HCT116 (cell line): ENCODE measurements around the gene SLC24A3. TPM values are rescaled to one million over a fixed set of nuclear protein-coding genes. Genes with fewer than 3 reads are reported as not detected.

Experiments
- ATAC-seq: fragments of 200-7000 bp; cut with Tn5 transposase; 2 replicates; pipeline ENCODE4 v1.9.1; 2020; ENCODE audit warnings: mild to moderate bottlenecking, moderate library complexity
- BruUV-seq: library from RNA; stranded (reverse); fragments of 400-500 nt; replicated peaks from 2 replicates; lab custom pipeline; 2021; lab: Mats Ljungman, UMichigan
- CTCF ChIA-PET: fragments of 300-600 bp; sonication (Branson Sonifier 250); formaldehyde crosslinking; loops from one replicate; lab custom pipeline; 2021; ENCODE audit warnings: antibody characterized with exemption; lab: Charles Lee
- POLR2A ChIA-PET: fragments of 300-600, 350-600 bp; sonication (Branson Sonifier 250); formaldehyde crosslinking; loops from one replicate; lab custom pipeline; 2021; ENCODE audit warnings: antibody characterized with exemption; lab: Charles Lee
- RAD21 ChIA-PET, 2 experiments: fragments of 300-600 bp; sonication (Branson Sonifier 250); formaldehyde crosslinking; loops; one replicate each; lab custom pipeline; 2023; ENCODE audit warnings: low total read pairs in 2 of 2; ENCODE audit not compliant: uncharacterized antibody in 2 of 2, unreplicated experiment in 2 of 2, low non-redundant PET in 1 of 2; lab: Charles Lee
- DNase-seq: peaks from one replicate; pipeline ENCODE4 v3.0.0-alpha.2; 2010; ENCODE audit warnings: low read depth, low spot score
- H2AFZ ChIP-seq: fragments of 200-600 bp; shearing (Covaris generic), sonication (generic); 2 replicates; pipeline ENCODE4 v1.6.1; 2017; ENCODE audit warnings: low read depth, mixed run types, mixed read lengths, antibody characterized with exemption, low read length; ENCODE audit not compliant: poor library complexity, severe bottlenecking
- H3K27ac ChIP-seq: 2 replicates; pipeline ENCODE4 v1.5.1; 2012; ENCODE audit warnings: low read depth, low read length
- H3K27me3 ChIP-seq: fragments of 200-600 bp; sonication (generic); 2 replicates; pipeline ENCODE4 v1.6.1; 2016; ENCODE audit warnings: mixed run types, low read length, mixed read lengths; ENCODE audit not compliant: insufficient read depth
- H3K36me3 ChIP-seq, 2 experiments: fragments of 200-500 bp in 1 of 2; fragments of 200-600 bp in 1 of 2; sonication (Bioruptor generic) in 1 of 2; sonication (generic) in 1 of 2; 2 replicates each; pipeline versions ENCODE4 v1.5.1 to v1.6.1; 2014 to 2016; ENCODE audit warnings: low read length in 2 of 2, inconsistent platforms in 1 of 2, mixed read lengths in 1 of 2, mixed run types in 1 of 2; ENCODE audit not compliant: insufficient read depth in 2 of 2, control insufficient read depth in 1 of 2
- H3K4me1 ChIP-seq, 2 experiments: fragments of 200-600 bp in 1 of 2; sonication (generic) in 1 of 2; 2 replicates each; pipeline versions ENCODE4 v1.5.1 to v1.6.1; 2012 to 2017; ENCODE audit warnings: low read length in 2 of 2, inconsistent platforms in 1 of 2, mild to moderate bottlenecking in 1 of 2, mixed read lengths in 1 of 2, mixed run types in 1 of 2, moderate library complexity in 1 of 2; ENCODE audit not compliant: insufficient read depth in 2 of 2, control insufficient read depth in 1 of 2
- H3K4me2 ChIP-seq: fragments of 200-600 bp; sonication (generic); 2 replicates; pipeline ENCODE4 v1.6.1; 2017; ENCODE audit warnings: mixed run types, low read length, mixed read lengths
- H3K4me3 ChIP-seq, 2 experiments: fragments of 200-600 bp in 1 of 2; sonication (generic) in 1 of 2; replicated peaks in 1 of 2; 2 replicates each; pipeline ENCODE4 v1.5.1; 2011 to 2016; ENCODE audit warnings: low read length in 2 of 2, control low read depth in 1 of 2, low read depth in 1 of 2, mild to moderate bottlenecking in 1 of 2, mixed read lengths in 1 of 2, mixed run types in 1 of 2
- H3K79me2 ChIP-seq: fragments of 200-600 bp; sonication (generic); 2 replicates; pipeline ENCODE4 v1.6.1; 2017; ENCODE audit warnings: mild to moderate bottlenecking, mixed run types, low read length, moderate library complexity, mixed read lengths; ENCODE audit not compliant: insufficient read depth
- H3K9ac ChIP-seq: fragments of 200-600 bp; sonication (generic); 2 replicates; pipeline ENCODE4 v1.6.1; 2016; ENCODE audit warnings: low read length, mixed read lengths
- H3K9me2 ChIP-seq: fragments of 200-600 bp; sonication (generic), shearing (Covaris generic); 2 replicates; pipeline ENCODE4 v1.6.1; 2017; ENCODE audit warnings: mixed run types, mild to moderate bottlenecking, moderate library complexity; ENCODE audit not compliant: insufficient read depth
- H3K9me3 ChIP-seq, 2 experiments: fragments of 200-500 bp in 1 of 2; fragments of 200-600 bp in 1 of 2; sonication (Bioruptor generic) in 1 of 2; sonication (generic) in 1 of 2; 2 replicates each; pipeline ENCODE4 v1.6.1; 2014 to 2017; ENCODE audit warnings: low read length in 2 of 2, mixed read lengths in 2 of 2, inconsistent platforms in 1 of 2, low read depth in 1 of 2, mild to moderate bottlenecking in 1 of 2, mixed run types in 1 of 2, moderate library complexity in 1 of 2; ENCODE audit not compliant: control insufficient read depth in 1 of 2, insufficient read depth in 1 of 2
- H4K20me1 ChIP-seq: fragments of 200-600 bp; sonication (generic), shearing (Covaris generic); 2 replicates; pipeline ENCODE4 v1.6.1; 2017; ENCODE audit warnings: mixed run types, mild to moderate bottlenecking, moderate library complexity; ENCODE audit not compliant: insufficient read depth
- CBX3 ChIP-seq: IDR thresholded peaks from 2 replicates; pipeline ENCODE4 v1.6.1; 2012; ENCODE audit warnings: low read depth
- CEBPB ChIP-seq: IDR thresholded peaks from 2 replicates; pipeline ENCODE4 v1.6.1; 2012; ENCODE audit warnings: low read depth
- EGR1 ChIP-seq: IDR thresholded peaks from 2 replicates; pipeline ENCODE4 v1.6.1; 2012; ENCODE audit warnings: low read depth
- EZH2 ChIP-seq: fragments of 200-600 bp; sonication (generic); IDR thresholded peaks from 2 replicates; pipeline ENCODE4 v1.6.1; 2017; ENCODE audit warnings: antibody characterized with exemption, mixed run types
- FOSL1 ChIP-seq: IDR thresholded peaks from 2 replicates; pipeline ENCODE4 v1.6.1; 2012; ENCODE audit warnings: low read depth
- JUND ChIP-seq: IDR thresholded peaks from 2 replicates; pipeline ENCODE4 v1.6.1; 2012
- POLR2A ChIP-seq: IDR thresholded peaks from 2 replicates; pipeline ENCODE4 v1.7.0; 2011; ENCODE audit warnings: borderline replicate concordance; ENCODE audit not compliant: insufficient read depth, insufficient read length; ENCODE audit errors: extremely low read depth
- POLR2AphosphoS5 ChIP-seq: IDR thresholded peaks from 2 replicates; pipeline ENCODE4 v1.6.1; 2011; ENCODE audit warnings: mild to moderate bottlenecking, low read depth, low read length, moderate library complexity
- SIN3A ChIP-seq: IDR thresholded peaks from 2 replicates; pipeline ENCODE4 v1.6.1; 2012; ENCODE audit warnings: low read depth
- SP1 ChIP-seq: IDR thresholded peaks from 2 replicates; pipeline ENCODE4 v1.6.1; 2012; ENCODE audit warnings: low read depth
- TCF7L2 ChIP-seq: IDR thresholded peaks from 2 replicates; pipeline ENCODE4 v1.7.0; 2011; ENCODE audit warnings: borderline replicate concordance, inconsistent platforms; ENCODE audit not compliant: insufficient read depth, insufficient read length; ENCODE audit errors: extremely low read depth
- YY1 ChIP-seq: IDR thresholded peaks from 2 replicates; pipeline ENCODE4 v1.6.1; 2011; ENCODE audit warnings: low read length, low read depth, moderate library complexity, mild to moderate bottlenecking; ENCODE audit not compliant: insufficient replicate concordance; ENCODE audit errors: extremely low read depth
- ZNF274 ChIP-seq: fragments of 200-500 bp; sonication (Bioruptor generic); IDR thresholded peaks from 2 replicates; pipeline ENCODE4 v1.6.1; 2014; ENCODE audit warnings: mild to moderate bottlenecking, low read depth, low read length, inconsistent platforms
- intact Hi-C: fragments of 100-400 bp; cut with micrococcal nuclease; formaldehyde crosslinking; loops from 2 replicates; pipeline ENCODE4 v1.10.0; 2022
- total RNA-seq: library from RNA; stranded (reverse); gene quantifications from one replicate; pipeline ENCODE4 v1.2.1, GENCODE V29; 2021; ENCODE audit not compliant: unreplicated experiment
- TF ChIP-seq, protein P1 (sequence below), 3 experiments: fragments of 200-600 bp in 1 of 3; sonication (generic) in 1 of 3; IDR thresholded peaks in 2 of 3; conservative IDR thresholded peaks in 1 of 3; 2 replicates each; pipeline ENCODE4 v1.5.1; 2012 to 2017; ENCODE audit warnings: low read depth in 2 of 3, low read length in 2 of 3, antibody characterized with exemption in 1 of 3, borderline replicate concordance in 1 of 3, control low read depth in 1 of 3, mild to moderate bottlenecking in 1 of 3, mixed read lengths in 1 of 3, mixed run types in 1 of 3, moderate library complexity in 1 of 3; ENCODE audit not compliant: insufficient read depth in 1 of 3
- TF ChIP-seq, protein P2 (sequence below): IDR thresholded peaks from 2 replicates; pipeline ENCODE4 v1.6.1; 2012
- TF ChIP-seq, protein P3 (sequence below): IDR thresholded peaks from 2 replicates; pipeline ENCODE4 v1.6.1; 2012
- TF ChIP-seq, protein P4 (sequence below): IDR thresholded peaks from 2 replicates; pipeline ENCODE4 v1.6.1; 2012; ENCODE audit warnings: low read depth

Gene SLC24A3
- total RNA-seq, 1 experiment from 2014 or later = not detected

DNA sequence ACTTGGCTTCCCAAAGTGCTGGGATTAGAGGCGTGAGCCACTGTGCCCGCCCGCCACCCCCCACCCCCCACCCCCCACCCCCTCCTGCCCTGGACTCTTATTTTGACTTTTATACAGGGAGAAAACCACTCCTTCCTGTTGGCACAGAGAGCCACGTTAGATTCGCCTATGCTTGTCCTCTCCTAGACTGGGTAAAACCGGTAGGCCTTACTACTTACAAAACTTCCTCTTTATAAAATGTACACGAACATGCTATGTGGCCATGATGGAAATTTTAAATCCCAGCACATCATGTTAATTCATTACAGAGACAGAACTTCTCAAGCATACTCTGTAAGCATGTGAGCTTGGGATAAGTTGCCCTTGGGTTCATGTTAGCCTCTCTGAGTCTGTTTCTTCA is 124.2 kb downstream of the SLC24A3 start:
- no peak overlapping the region for H3K27ac ChIP-seq
- no peak overlapping the region for H3K9ac ChIP-seq
- no peak for DNase-seq
- no peak overlapping the region for H2AFZ ChIP-seq
- POLR2A ChIA-PET = no interaction called here
- TF ChIP-seq SP1 = no peak
- no peak for TF ChIP-seq JUND
- no peak for TF ChIP-seq CEBPB
- TF ChIP-seq EGR1 = no peak
- TF ChIP-seq, protein P1, sequence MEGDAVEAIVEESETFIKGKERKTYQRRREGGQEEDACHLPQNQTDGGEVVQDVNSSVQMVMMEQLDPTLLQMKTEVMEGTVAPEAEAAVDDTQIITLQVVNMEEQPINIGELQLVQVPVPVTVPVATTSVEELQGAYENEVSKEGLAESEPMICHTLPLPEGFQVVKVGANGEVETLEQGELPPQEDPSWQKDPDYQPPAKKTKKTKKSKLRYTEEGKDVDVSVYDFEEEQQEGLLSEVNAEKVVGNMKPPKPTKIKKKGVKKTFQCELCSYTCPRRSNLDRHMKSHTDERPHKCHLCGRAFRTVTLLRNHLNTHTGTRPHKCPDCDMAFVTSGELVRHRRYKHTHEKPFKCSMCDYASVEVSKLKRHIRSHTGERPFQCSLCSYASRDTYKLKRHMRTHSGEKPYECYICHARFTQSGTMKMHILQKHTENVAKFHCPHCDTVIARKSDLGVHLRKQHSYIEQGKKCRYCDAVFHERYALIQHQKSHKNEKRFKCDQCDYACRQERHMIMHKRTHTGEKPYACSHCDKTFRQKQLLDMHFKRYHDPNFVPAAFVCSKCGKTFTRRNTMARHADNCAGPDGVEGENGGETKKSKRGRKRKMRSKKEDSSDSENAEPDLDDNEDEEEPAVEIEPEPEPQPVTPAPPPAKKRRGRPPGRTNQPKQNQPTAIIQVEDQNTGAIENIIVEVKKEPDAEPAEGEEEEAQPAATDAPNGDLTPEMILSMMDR (IDR thresholded peaks at IDR 0.05 in 2 of 3, conservative IDR thresholded peaks at IDR 0.05 in 1 of 3; ENCODE audit: borderline replicate concordance in 1 of 3, insufficient read depth in 1 of 3, low read depth in 2 of 3, low read length in 2 of 3) = no peak
- no peak for TF ChIP-seq TCF7L2
- TF ChIP-seq YY1 = no peak
- TF ChIP-seq, all 23 proteins: peak for 0
- no peak overlapping the region for H3K4me3 ChIP-seq
- no TSS peak for BruUV-seq
- no peaks in the 10 kb centered on the region for H3K4me1 ChIP-seq
- H3K4me2 ChIP-seq = no peak overlapping the region
- no peaks in the 10 kb centered on the region for H3K79me2 ChIP-seq
- ChIA-PET CTCF (no interaction called here), RAD21 (no interaction called here)
- H3K9me2 ChIP-seq = no peaks in the 10 kb centered on the region
- no peaks in the 10 kb centered on the region for H3K9me3 ChIP-seq
- no peaks in the 10 kb centered on the region for H3K36me3 ChIP-seq
- no peak for ATAC-seq
- no peaks in the 10 kb centered on the region for H4K20me1 ChIP-seq
- intact Hi-C loops = no loop called here
- no peaks in the 10 kb centered on the region for H3K27me3 ChIP-seq

DNA sequence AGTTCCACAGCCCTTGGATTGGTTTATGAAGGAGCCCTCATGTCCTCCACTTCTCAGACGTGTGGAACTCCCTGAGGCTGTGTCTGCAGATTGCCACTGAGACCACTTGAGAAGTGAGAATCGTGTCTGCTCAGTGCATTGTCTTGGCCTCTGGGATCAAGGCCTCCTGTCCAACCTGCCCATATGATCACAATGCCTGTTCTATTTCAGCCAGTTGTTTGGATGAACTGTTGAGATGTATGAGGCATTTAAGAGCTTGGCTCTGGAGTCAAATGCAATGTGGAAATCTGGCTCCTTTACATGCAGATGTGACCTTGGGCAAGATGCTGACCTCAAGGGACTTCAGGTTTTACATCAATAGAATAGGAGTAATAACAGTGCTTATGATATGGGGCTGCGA is 125.9 kb downstream of the SLC24A3 start:
- Histone ChIP-seq H3K9ac (no peak overlapping the region), H4K20me1 (no peaks in the 10 kb centered on the region), H3K79me2 (no peaks in the 10 kb centered on the region), H2AFZ (no peak overlapping the region), H3K9me3 (no peaks in the 10 kb centered on the region), H3K36me3 (no peaks in the 10 kb centered on the region), H3K27me3 (no peaks in the 10 kb centered on the region), H3K4me1 (no peaks in the 10 kb centered on the region), H3K4me2 (no peak overlapping the region), H3K27ac (no peak overlapping the region), H3K9me2 (no peaks in the 10 kb centered on the region), H3K4me3 (no peak overlapping the region)
- BruUV-seq = no TSS peak
- ATAC-seq (no peak), DNase-seq (no peak)
- ChIA-PET CTCF (no interaction called here), POLR2A (no interaction called here), RAD21 (no interaction called here)
- intact Hi-C loops = no loop called here
- TF ChIP-seq ZNF274 (no peak), EZH2 (no peak), FOSL1 (no peak), CBX3 (no peak), CEBPB (no peak), EGR1 (no peak), POLR2AphosphoS5 (no peak), POLR2A (no peak), SIN3A (no peak)
- TF ChIP-seq, protein P2, sequence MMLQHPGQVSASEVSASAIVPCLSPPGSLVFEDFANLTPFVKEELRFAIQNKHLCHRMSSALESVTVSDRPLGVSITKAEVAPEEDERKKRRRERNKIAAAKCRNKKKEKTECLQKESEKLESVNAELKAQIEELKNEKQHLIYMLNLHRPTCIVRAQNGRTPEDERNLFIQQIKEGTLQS = no peak
- TF ChIP-seq, protein P3, sequence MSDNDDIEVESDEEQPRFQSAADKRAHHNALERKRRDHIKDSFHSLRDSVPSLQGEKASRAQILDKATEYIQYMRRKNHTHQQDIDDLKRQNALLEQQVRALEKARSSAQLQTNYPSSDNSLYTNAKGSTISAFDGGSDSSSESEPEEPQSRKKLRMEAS = no peak
- TF ChIP-seq, protein P4, sequence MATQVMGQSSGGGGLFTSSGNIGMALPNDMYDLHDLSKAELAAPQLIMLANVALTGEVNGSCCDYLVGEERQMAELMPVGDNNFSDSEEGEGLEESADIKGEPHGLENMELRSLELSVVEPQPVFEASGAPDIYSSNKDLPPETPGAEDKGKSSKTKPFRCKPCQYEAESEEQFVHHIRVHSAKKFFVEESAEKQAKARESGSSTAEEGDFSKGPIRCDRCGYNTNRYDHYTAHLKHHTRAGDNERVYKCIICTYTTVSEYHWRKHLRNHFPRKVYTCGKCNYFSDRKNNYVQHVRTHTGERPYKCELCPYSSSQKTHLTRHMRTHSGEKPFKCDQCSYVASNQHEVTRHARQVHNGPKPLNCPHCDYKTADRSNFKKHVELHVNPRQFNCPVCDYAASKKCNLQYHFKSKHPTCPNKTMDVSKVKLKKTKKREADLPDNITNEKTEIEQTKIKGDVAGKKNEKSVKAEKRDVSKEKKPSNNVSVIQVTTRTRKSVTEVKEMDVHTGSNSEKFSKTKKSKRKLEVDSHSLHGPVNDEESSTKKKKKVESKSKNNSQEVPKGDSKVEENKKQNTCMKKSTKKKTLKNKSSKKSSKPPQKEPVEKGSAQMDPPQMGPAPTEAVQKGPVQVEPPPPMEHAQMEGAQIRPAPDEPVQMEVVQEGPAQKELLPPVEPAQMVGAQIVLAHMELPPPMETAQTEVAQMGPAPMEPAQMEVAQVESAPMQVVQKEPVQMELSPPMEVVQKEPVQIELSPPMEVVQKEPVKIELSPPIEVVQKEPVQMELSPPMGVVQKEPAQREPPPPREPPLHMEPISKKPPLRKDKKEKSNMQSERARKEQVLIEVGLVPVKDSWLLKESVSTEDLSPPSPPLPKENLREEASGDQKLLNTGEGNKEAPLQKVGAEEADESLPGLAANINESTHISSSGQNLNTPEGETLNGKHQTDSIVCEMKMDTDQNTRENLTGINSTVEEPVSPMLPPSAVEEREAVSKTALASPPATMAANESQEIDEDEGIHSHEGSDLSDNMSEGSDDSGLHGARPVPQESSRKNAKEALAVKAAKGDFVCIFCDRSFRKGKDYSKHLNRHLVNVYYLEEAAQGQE = no peak
